Measurements from ENCODE around the gene REPS2.

GRCh38 chrX:16975233-16975632 is 28.8 kb downstream of the REPS2 start:
- TF ChIP-seq CTCF (IDR thresholded peaks at IDR 0.05) (no peak), POLR2A (IDR thresholded peaks at IDR 0.05) (no peak)
